GM12872 (cell line): Measurements from ENCODE around the gene VGLL3.

Experiments used
- TF ChIP-seq, protein P1 (sequence below): IDR thresholded peaks from 3 replicates; pipeline ENCODE4 v1.5.1; 2011; ENCODE audit warnings: low read depth, mild to moderate bottlenecking, low read length, moderate library complexity; ENCODE audit not compliant: insufficient read depth

VGLL3 gene

GRCh38 chr3:86961297-86961696 lies 29.7 kb downstream of the VGLL3 start:
- TF ChIP-seq, protein P1, sequence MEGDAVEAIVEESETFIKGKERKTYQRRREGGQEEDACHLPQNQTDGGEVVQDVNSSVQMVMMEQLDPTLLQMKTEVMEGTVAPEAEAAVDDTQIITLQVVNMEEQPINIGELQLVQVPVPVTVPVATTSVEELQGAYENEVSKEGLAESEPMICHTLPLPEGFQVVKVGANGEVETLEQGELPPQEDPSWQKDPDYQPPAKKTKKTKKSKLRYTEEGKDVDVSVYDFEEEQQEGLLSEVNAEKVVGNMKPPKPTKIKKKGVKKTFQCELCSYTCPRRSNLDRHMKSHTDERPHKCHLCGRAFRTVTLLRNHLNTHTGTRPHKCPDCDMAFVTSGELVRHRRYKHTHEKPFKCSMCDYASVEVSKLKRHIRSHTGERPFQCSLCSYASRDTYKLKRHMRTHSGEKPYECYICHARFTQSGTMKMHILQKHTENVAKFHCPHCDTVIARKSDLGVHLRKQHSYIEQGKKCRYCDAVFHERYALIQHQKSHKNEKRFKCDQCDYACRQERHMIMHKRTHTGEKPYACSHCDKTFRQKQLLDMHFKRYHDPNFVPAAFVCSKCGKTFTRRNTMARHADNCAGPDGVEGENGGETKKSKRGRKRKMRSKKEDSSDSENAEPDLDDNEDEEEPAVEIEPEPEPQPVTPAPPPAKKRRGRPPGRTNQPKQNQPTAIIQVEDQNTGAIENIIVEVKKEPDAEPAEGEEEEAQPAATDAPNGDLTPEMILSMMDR: no peak

GRCh38 chr3:86960550-86960949 lies 30.4 kb downstream of the VGLL3 start:
- TF ChIP-seq, protein P1: no peak

- TF ChIP-seq, protein P1: no peak
These were observed 32.4 kb downstream of the VGLL3 start for GRCh38 chr3:86958534-86958933.

DNA sequence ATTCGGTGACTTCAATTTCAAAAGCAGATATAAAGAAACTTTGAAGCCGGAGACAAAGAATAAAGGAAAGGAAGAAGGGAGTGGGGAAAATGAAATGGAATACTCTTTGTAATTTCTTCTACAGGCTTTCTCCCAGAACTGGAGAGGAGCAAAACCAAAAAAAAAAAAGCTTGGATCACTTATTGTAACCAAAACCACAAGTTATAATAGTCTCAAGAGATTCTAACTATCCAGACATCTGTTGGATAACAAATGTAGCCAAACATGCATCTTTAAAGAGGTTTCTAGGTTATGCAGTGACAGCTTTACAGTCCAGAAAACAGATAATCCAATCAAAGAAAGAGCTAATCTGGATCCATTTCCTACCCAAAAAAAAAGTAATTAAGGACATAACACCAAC lies 36.2 kb downstream of the VGLL3 start:
- TF ChIP-seq, protein P1: no peak

DNA sequence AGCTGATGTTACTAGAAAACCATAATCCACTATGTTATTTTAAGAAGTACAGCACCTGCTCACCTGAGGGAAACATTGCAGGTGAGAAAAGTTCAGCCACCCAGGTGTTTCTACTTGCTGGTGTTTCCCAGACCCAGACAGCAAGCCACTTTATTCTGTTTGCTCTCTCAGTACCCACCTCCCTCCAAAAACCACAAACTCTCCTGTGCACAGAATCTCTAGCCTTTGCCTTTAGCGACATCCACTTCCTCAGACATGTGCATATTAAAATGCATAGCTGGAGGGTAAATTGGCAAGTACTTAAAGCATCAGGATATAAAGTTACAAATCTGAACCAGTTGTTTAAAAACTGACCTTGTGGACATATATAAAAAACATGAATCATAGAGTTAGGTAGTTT lies 36.7 kb downstream of the VGLL3 start:
- TF ChIP-seq, protein P1: no peak

DNA sequence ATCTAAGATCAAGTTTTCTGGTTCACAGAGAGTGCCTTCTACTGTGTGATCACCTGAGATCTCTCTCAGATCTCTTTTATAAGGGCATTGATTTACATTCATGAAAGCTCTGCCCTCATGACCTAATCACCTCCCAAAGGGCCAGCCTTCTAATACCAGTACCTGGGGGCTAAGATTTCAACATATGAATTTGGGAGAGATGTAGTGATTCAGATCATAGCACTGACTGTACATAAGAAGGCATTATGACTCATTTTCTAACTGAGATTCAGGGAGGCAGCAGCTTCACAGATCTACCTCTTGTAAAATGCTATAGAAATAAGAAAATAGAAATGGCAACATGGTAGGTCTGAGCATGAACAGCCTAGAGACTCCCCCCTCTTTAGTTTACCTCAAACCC lies 39.6 kb downstream of the VGLL3 start:
- TF ChIP-seq, protein P1: no peak

- TF ChIP-seq, protein P1: no peak
These were observed 40.2 kb downstream of the VGLL3 start for GRCh38 chr3:86950717-86951116.

GRCh38 chr3:86949850-86950249 lies 41.1 kb downstream of the VGLL3 start:
- TF ChIP-seq, protein P1: no peak
